ENCODE data around the gene CD200.

- no peak for TF ChIP-seq FOXA3 (CRISPR knock-in tag; conservative IDR thresholded peaks at IDR 0.05 in 1 of 2, IDR thresholded peaks at IDR 0.05 in 1 of 2)
- no peak for TF ChIP-seq POLR2A (conservative IDR thresholded peaks at IDR 0.05)
- no peak for TF ChIP-seq HIVEP1 (CRISPR knock-in tag; IDR thresholded peaks at IDR 0.05)
- TF ChIP-seq TCF7 (IDR thresholded peaks at IDR 0.05; ENCODE audit: borderline replicate concordance): no peak
- TF ChIP-seq ZNF232 (CRISPR knock-in tag; IDR thresholded peaks at IDR 0.05): no peak
- no peak for TF ChIP-seq CREB5 (CRISPR knock-in tag; IDR thresholded peaks at IDR 0.05)
These were observed 51.8 kb downstream of the CD200 start for GRCh38 chr3:112384769-112385168.

Data from K562 (cell line).